SK-N-SH treated with all-trans-retinoic acid at 6 μM for 48 hours (cell line): ENCODE data around the gene TMEM178B.
"Not testable (repeated sequence)": the region's sequence is repeated elsewhere in the genome, so short reads cannot be mapped to it uniquely, and the experiment has no call there.

Source experiments
- ATAC-seq: fragments of 200-7000 bp; cut with Tn5 transposase; 3 replicates; pipeline ENCODE4 v1.9.1; 2020; ENCODE audit warnings: mild to moderate bottlenecking, moderate library complexity
- ARNTL ChIP-seq: fragments of 450-650 bp; formaldehyde crosslinking; IDR thresholded peaks from 2 replicates; pipeline ENCODE4 v1.5.0; 2020; ENCODE audit warnings: low read depth, mild to moderate bottlenecking, moderate library complexity, borderline replicate concordance
- CREB5 ChIP-seq: fragments of 250-450 bp; sonication (Bioruptor Pico); IDR thresholded peaks from 2 replicates; pipeline ENCODE4 v1.5.1; 2020; ENCODE audit warnings: low read depth, mild to moderate bottlenecking, moderate library complexity
- CSDC2 ChIP-seq: fragments of 250-450 bp; sonication (Bioruptor Pico); IDR thresholded peaks from 2 replicates; pipeline ENCODE4 v1.5.0; 2020; ENCODE audit warnings: mild to moderate bottlenecking, moderate library complexity
- ESRRG ChIP-seq: fragments of 250-450 bp; sonication (Bioruptor Pico); IDR thresholded peaks from 2 replicates; pipeline ENCODE4 v1.6.1; 2021; ENCODE audit warnings: mild to moderate bottlenecking
- GLIS3 ChIP-seq: fragments of 250-450 bp; sonication (Bioruptor Pico); IDR thresholded peaks from 2 replicates; pipeline ENCODE4 v1.5.0; 2020; ENCODE audit warnings: mild to moderate bottlenecking, moderate library complexity
- ISL1 ChIP-seq: fragments of 250-450 bp; sonication (Bioruptor Pico); IDR thresholded peaks from 2 replicates; pipeline ENCODE4 v2.1.2; 2022; ENCODE audit warnings: mild to moderate bottlenecking, moderate library complexity
- OSR1 ChIP-seq: fragments of 250-450 bp; sonication (Bioruptor Pico); IDR thresholded peaks from 2 replicates; pipeline ENCODE4 v1.8.0; 2022; ENCODE audit warnings: moderate library complexity, mild to moderate bottlenecking, inconsistent platforms
- POU6F1 ChIP-seq: fragments of 250-450 bp; sonication (Bioruptor Pico); IDR thresholded peaks from 2 replicates; pipeline ENCODE4 v1.8.0; 2021; ENCODE audit warnings: low read depth, mild to moderate bottlenecking, moderate library complexity, borderline replicate concordance
- PPARA ChIP-seq: fragments of 250-450 bp; sonication (Bioruptor Pico); IDR thresholded peaks from 2 replicates; pipeline ENCODE4 v1.5.0; 2020; ENCODE audit warnings: mild to moderate bottlenecking, borderline replicate concordance
- RARB ChIP-seq: fragments of 250-450 bp; sonication (Bioruptor Pico); IDR thresholded peaks from 2 replicates; pipeline ENCODE4 v1.8.0; 2021; ENCODE audit warnings: mild to moderate bottlenecking, moderate library complexity
- TCF4 ChIP-seq: fragments of 250-450 bp; sonication (Bioruptor Pico); IDR thresholded peaks from 2 replicates; pipeline ENCODE4 v1.8.0; 2021; ENCODE audit warnings: mild to moderate bottlenecking, moderate library complexity, borderline replicate concordance
- TOX ChIP-seq: fragments of 250-450 bp; sonication (Bioruptor Pico); IDR thresholded peaks from 2 replicates; pipeline ENCODE4 v1.8.0; 2021; ENCODE audit warnings: mild to moderate bottlenecking, moderate library complexity, borderline replicate concordance
- ZC3H10 ChIP-seq: fragments of 250-450 bp; sonication (Bioruptor Pico); IDR thresholded peaks from 2 replicates; pipeline ENCODE4 v1.5.1; 2021; ENCODE audit warnings: mild to moderate bottlenecking, moderate library complexity
- ZFP3 ChIP-seq: fragments of 250-450 bp; sonication (Bioruptor Pico); IDR thresholded peaks from 2 replicates; pipeline ENCODE4 v1.5.0; 2020; ENCODE audit warnings: mild to moderate bottlenecking, moderate library complexity
- ZFP30 ChIP-seq: fragments of 450-650 bp; formaldehyde crosslinking; IDR thresholded peaks from 2 replicates; pipeline ENCODE4 v1.5.0; 2022; ENCODE audit warnings: mild to moderate bottlenecking, moderate library complexity
- ZNF565 ChIP-seq: fragments of 450-650 bp; formaldehyde crosslinking; conservative IDR thresholded peaks from 2 replicates; pipeline ENCODE4 v1.5.0; 2020; ENCODE audit warnings: low read depth, mild to moderate bottlenecking, moderate library complexity
- ZNF70 ChIP-seq: fragments of 450-650 bp; formaldehyde crosslinking; IDR thresholded peaks from 2 replicates; pipeline ENCODE4 v1.5.0; 2020; ENCODE audit warnings: mild to moderate bottlenecking, moderate library complexity
- ZNF8 ChIP-seq: fragments of 450-650 bp; formaldehyde crosslinking; IDR thresholded peaks from 2 replicates; pipeline ENCODE4 v1.5.0; 2020; ENCODE audit warnings: mild to moderate bottlenecking, moderate library complexity
- TF ChIP-seq, protein P1 (sequence below): fragments of 250-450 bp; sonication (Bioruptor Pico); IDR thresholded peaks from 2 replicates; pipeline ENCODE4 v1.5.0; 2020; ENCODE audit warnings: mild to moderate bottlenecking, moderate library complexity
- TF ChIP-seq, protein P2 (sequence below): fragments of 250-450 bp; sonication (Bioruptor Pico); IDR thresholded peaks from 2 replicates; pipeline ENCODE4 v1.8.0; 2020; ENCODE audit warnings: mild to moderate bottlenecking, moderate library complexity, borderline replicate concordance
- TF ChIP-seq, protein P3 (sequence below): fragments of 250-450 bp; sonication (Bioruptor Pico); IDR thresholded peaks from 2 replicates; pipeline ENCODE4 v1.5.1; 2021; ENCODE audit warnings: mild to moderate bottlenecking, moderate library complexity

The TMEM178B gene

DNA sequence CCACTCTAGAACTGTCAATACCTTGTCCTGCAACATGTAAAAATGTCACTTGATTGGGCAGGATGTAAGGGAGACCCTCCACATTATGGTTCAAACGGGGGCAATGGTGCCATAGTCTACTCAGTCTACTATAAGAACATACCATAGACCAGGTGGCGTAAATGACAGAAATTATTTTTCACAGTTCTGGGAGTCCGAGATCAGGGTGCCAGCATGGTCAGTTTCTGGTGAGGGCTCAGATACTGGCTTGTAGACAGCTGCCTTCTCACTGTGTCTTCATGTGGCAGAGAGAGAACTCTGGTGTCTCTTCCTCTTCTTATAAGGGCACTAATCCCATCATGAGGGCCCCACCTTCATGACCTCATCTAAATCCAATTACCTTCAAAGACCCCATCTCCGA lies 18.7 kb upstream of the TMEM178B start:
- no peak for ATAC-seq
- TF ChIP-seq CSDC2 (CRISPR knock-in tag) (no peak), OSR1 (CRISPR knock-in tag) (no peak), ZNF70 (CRISPR knock-in tag) (no peak), RARB (CRISPR knock-in tag) (no peak), ZNF565 (CRISPR knock-in tag) (no peak), CREB5 (CRISPR knock-in tag) (no peak), PPARA (CRISPR knock-in tag) (no peak), ZFP3 (CRISPR knock-in tag) (no peak), ESRRG (no peak)
- TF ChIP-seq, protein P1, sequence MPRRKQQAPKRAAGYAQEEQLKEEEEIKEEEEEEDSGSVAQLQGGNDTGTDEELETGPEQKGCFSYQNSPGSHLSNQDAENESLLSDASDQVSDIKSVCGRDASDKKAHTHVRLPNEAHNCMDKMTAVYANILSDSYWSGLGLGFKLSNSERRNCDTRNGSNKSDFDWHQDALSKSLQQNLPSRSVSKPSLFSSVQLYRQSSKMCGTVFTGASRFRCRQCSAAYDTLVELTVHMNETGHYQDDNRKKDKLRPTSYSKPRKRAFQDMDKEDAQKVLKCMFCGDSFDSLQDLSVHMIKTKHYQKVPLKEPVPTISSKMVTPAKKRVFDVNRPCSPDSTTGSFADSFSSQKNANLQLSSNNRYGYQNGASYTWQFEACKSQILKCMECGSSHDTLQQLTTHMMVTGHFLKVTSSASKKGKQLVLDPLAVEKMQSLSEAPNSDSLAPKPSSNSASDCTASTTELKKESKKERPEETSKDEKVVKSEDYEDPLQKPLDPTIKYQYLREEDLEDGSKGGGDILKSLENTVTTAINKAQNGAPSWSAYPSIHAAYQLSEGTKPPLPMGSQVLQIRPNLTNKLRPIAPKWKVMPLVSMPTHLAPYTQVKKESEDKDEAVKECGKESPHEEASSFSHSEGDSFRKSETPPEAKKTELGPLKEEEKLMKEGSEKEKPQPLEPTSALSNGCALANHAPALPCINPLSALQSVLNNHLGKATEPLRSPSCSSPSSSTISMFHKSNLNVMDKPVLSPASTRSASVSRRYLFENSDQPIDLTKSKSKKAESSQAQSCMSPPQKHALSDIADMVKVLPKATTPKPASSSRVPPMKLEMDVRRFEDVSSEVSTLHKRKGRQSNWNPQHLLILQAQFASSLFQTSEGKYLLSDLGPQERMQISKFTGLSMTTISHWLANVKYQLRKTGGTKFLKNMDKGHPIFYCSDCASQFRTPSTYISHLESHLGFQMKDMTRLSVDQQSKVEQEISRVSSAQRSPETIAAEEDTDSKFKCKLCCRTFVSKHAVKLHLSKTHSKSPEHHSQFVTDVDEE (CRISPR knock-in tag): no peak

DNA sequence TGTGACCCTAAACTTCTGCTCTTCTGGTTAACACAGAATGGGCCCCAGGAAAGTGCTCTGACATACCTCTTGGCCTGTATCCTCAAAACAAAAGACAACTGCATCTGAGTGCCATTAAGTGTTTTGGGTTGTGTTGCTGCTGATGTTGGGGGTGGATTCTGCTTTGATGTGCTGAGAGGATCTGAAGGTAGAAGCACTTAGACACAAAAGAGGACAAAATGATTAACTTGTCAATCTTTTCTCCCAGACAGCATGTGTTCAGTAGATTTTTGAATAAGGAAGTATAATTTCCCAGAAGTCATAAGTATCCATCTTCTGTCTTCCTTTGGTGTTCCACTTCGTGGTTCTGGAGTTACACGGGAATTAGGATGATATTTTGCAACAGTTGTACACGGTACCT lies 16.1 kb upstream of the TMEM178B start:
- ATAC-seq: no peak
- TF ChIP-seq, protein P2, sequence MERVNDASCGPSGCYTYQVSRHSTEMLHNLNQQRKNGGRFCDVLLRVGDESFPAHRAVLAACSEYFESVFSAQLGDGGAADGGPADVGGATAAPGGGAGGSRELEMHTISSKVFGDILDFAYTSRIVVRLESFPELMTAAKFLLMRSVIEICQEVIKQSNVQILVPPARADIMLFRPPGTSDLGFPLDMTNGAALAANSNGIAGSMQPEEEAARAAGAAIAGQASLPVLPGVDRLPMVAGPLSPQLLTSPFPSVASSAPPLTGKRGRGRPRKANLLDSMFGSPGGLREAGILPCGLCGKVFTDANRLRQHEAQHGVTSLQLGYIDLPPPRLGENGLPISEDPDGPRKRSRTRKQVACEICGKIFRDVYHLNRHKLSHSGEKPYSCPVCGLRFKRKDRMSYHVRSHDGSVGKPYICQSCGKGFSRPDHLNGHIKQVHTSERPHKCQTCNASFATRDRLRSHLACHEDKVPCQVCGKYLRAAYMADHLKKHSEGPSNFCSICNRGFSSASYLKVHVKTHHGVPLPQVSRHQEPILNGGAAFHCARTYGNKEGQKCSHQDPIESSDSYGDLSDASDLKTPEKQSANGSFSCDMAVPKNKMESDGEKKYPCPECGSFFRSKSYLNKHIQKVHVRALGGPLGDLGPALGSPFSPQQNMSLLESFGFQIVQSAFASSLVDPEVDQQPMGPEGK (CRISPR knock-in tag): no peak
- TF ChIP-seq ZFP30: no peak
- TF ChIP-seq TCF4 (CRISPR knock-in tag): no peak
- no peak for TF ChIP-seq OSR1 (CRISPR knock-in tag)
- no peak for TF ChIP-seq PPARA (CRISPR knock-in tag)
- TF ChIP-seq, protein P3, sequence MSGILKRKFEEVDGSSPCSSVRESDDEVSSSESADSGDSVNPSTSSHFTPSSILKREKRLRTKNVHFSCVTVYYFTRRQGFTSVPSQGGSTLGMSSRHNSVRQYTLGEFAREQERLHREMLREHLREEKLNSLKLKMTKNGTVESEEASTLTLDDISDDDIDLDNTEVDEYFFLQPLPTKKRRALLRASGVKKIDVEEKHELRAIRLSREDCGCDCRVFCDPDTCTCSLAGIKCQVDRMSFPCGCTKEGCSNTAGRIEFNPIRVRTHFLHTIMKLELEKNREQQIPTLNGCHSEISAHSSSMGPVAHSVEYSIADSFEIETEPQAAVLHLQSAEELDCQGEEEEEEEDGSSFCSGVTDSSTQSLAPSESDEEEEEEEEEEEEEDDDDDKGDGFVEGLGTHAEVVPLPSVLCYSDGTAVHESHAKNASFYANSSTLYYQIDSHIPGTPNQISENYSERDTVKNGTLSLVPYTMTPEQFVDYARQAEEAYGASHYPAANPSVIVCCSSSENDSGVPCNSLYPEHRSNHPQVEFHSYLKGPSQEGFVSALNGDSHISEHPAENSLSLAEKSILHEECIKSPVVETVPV (CRISPR knock-in tag): no peak
- TF ChIP-seq ZFP3 (CRISPR knock-in tag): no peak
- TF ChIP-seq TOX (CRISPR knock-in tag): no peak
- TF ChIP-seq ARNTL (CRISPR knock-in tag): no peak
- no peak for TF ChIP-seq ISL1 (CRISPR knock-in tag)
- TF ChIP-seq ZC3H10 (CRISPR knock-in tag): no peak
- TF ChIP-seq RARB (CRISPR knock-in tag): no peak
- no peak for TF ChIP-seq CSDC2 (CRISPR knock-in tag)
- no peak for TF ChIP-seq CREB5 (CRISPR knock-in tag)
- no peak for TF ChIP-seq ZNF8 (CRISPR knock-in tag)
- TF ChIP-seq, protein P1 (CRISPR knock-in tag): no peak
- no peak for TF ChIP-seq POU6F1 (CRISPR knock-in tag)
- TF ChIP-seq GLIS3 (CRISPR knock-in tag): no peak
- TF ChIP-seq ZNF70 (CRISPR knock-in tag): no peak
- no peak for TF ChIP-seq ESRRG

GRCh38 chr7:141067856-141068255 lies 6.0 kb upstream of the TMEM178B start:
- ATAC-seq: not testable (repeated sequence)
